Gastroesophageal sphincter (tissue), 4 donors: ENCODE data around the gene PTPN2. TPM values are rescaled to one million over a fixed set of nuclear protein-coding genes. Genes with fewer than 3 reads are reported as not detected.
"Not testable (repeated sequence)": the region's sequence is repeated elsewhere in the genome, so short reads cannot be mapped to it uniquely, and the experiment has no call there.

Experiments used
- ATAC-seq: fragments of 150-250 bp; one replicate; pipeline ENCODE4 v1.9.1; 2016; ENCODE audit warnings: mild to moderate bottlenecking, moderate library complexity
- H3K27ac ChIP-seq, 4 donors: fragments of 200-600 bp; sonication (generic) in 3 of 4; 1 replicate in 3 of 4; 2 replicates in 1 of 4; pipeline ENCODE4 v1.5.1; 2016 to 2019
- H3K27me3 ChIP-seq: fragments of 200-600 bp; sonication (generic); one replicate; pipeline ENCODE4 v1.5.1; 2019
- H3K36me3 ChIP-seq, 2 donors: fragments of 200-600 bp; sonication (generic); one replicate each; pipeline ENCODE4 v1.5.1; 2019; ENCODE audit warnings: control low read depth in 1 of 2
- H3K4me1 ChIP-seq, 3 donors: fragments of 200-600 bp; sonication (generic); 1 replicate in 2 of 3; 2 replicates in 1 of 3; pipeline ENCODE4 v1.5.1; 2016 to 2019; ENCODE audit warnings: control low read depth in 2 of 3
- H3K4me3 ChIP-seq, 2 donors: fragments of 200-600 bp; sonication (generic); one replicate each; pipeline ENCODE4 v1.5.1; 2019; ENCODE audit warnings: mild to moderate bottlenecking in 1 of 2, moderate library complexity in 1 of 2
- H3K9me3 ChIP-seq, 3 donors: fragments of 200-600 bp; sonication (generic); one replicate each; pipeline ENCODE4 v1.5.1; 2017 to 2019; ENCODE audit warnings: control low read depth in 2 of 3
- CTCF ChIP-seq, 4 experiments: fragments of 200-600 bp in 2 of 4; fragments of 450-650 bp in 2 of 4; sonication (generic) in 1 of 4; IDR thresholded peaks; one replicate each; pipeline ENCODE4 v1.5.1; 2017 to 2019; ENCODE audit warnings: antibody characterized with exemption in 4 of 4, mild to moderate bottlenecking in 2 of 4, moderate library complexity in 2 of 4
- EP300 ChIP-seq: sonication (generic); formaldehyde crosslinking; IDR thresholded peaks from one replicate; pipeline ENCODE4 v1.6.1; 2017; ENCODE audit warnings: antibody characterized with exemption, mild to moderate bottlenecking
- POLR2A ChIP-seq, 2 donors: fragments of 450-650 bp; IDR thresholded peaks; one replicate each; pipeline ENCODE4 v1.6.1; 2017; ENCODE audit warnings: antibody characterized with exemption in 2 of 2, mild to moderate bottlenecking in 2 of 2, moderate library complexity in 1 of 2
- POLR2AphosphoS5 ChIP-seq: sonication (generic); formaldehyde crosslinking; IDR thresholded peaks from one replicate; pipeline ENCODE4 v1.6.1; 2017; ENCODE audit warnings: antibody characterized with exemption
- WGBS, 2 donors: methylation state at CpG; one replicate each; pipeline ENCODE4 v1.1.5; 2018; ENCODE audit warnings: low coverage in 1 of 2; 5-methylcytosine and 5-hydroxymethylcytosine counted together
- total RNA-seq, 4 donors: library from RNA; depleted of rRNA; stranded (reverse); fragments of >200 nt; gene quantifications; one replicate each; pipeline ENCODE4 v1.1.0, GENCODE V29; 2016

PTPN2 gene
- total RNA-seq, 4 donors from 2014 or later, result 13.0 to 30.6 (median 19.6) TPM

- Histone ChIP-seq H3K4me3 (no peak overlapping the region), H3K27me3 (no peaks in the 10 kb centered on the region), H3K9me3 (no peaks in the 10 kb centered on the region), H3K4me1 (no peaks in the 10 kb centered on the region), H3K36me3 (no peaks in the 10 kb centered on the region), H3K27ac (no peak overlapping the region)
- WGBS, 2 donors, result 96 to 97% methylated on average over 4 to 10 of the region's 11 CpGs
- no peak for ATAC-seq
- no peak for TF ChIP-seq POLR2A (IDR thresholded peaks at IDR 0.05)
- no peak for TF ChIP-seq POLR2AphosphoS5
- TF ChIP-seq EP300, result no peak
- TF ChIP-seq CTCF (IDR thresholded peaks at IDR 0.05), result no peak
These were observed 105.0 kb downstream of the PTPN2 start for GRCh38 chr18:12779043-12779442.

GRCh38 chr18:12777500-12777944, 106.5 kb downstream of the PTPN2 start:
- H3K4me1 ChIP-seq, result no peaks in the 10 kb centered on the region
- WGBS, 2 donors, result no CpG with 5 or more reads among the region's 39 CpGs
- H3K36me3 ChIP-seq, result no peaks in the 10 kb centered on the region
- peak overlapping the region in 1 of 2 donors; percentile 34 for H3K4me3 ChIP-seq
- no peaks in the 10 kb centered on the region for H3K27me3 ChIP-seq
- no peak for ATAC-seq
- H3K27ac ChIP-seq, result peak overlapping the region in 1 of 4 donors; percentile 6
- TF ChIP-seq POLR2A (IDR thresholded peaks at IDR 0.05) (no peak), EP300 (no peak), POLR2AphosphoS5 (no peak), CTCF (IDR thresholded peaks at IDR 0.05) (no peak)
- no peaks in the 10 kb centered on the region for H3K9me3 ChIP-seq

- H3K27me3 ChIP-seq, result no peaks in the 10 kb centered on the region
- no CpG with 5 or more reads among the region's 54 CpGs for WGBS, 2 donors
- H3K4me1 ChIP-seq, result no peaks in the 10 kb centered on the region
- H3K36me3 ChIP-seq, result no peaks in the 10 kb centered on the region
- H3K9me3 ChIP-seq, result no peaks in the 10 kb centered on the region
- peak overlapping the region in 1 of 4 donors; percentile 6 for H3K27ac ChIP-seq
- H3K4me3 ChIP-seq, result peak overlapping the region in 1 of 2 donors; percentile 34
- TF ChIP-seq EP300 (no peak), POLR2AphosphoS5 (no peak), POLR2A (IDR thresholded peaks at IDR 0.05) (no peak), CTCF (IDR thresholded peaks at IDR 0.05) (no peak)
- no peak for ATAC-seq
These were observed 107.1 kb downstream of the PTPN2 start for GRCh38 chr18:12776821-12777471.

- not testable (repeated sequence) for H3K27me3 ChIP-seq, H3K4me3 ChIP-seq, H3K36me3 ChIP-seq, ATAC-seq, H3K4me1 ChIP-seq, H3K9me3 ChIP-seq, H3K27ac ChIP-seq
- 69 to 100% methylated on average over 3 of the region's 7 CpGs for WGBS, 2 donors
These were observed 107.6 kb downstream of the PTPN2 start for GRCh38 chr18:12776415-12776814.

- 81 to 82% methylated on average over 2 to 9 of the region's 9 CpGs for WGBS, 2 donors
- Histone ChIP-seq H3K36me3 (no peaks in the 10 kb centered on the region), H3K9me3 (no peaks in the 10 kb centered on the region), H3K4me3 (no peak overlapping the region), H3K27ac (no peak overlapping the region), H3K27me3 (no peaks in the 10 kb centered on the region), H3K4me1 (no peaks in the 10 kb centered on the region)
- ATAC-seq, result no peak
- no peak for TF ChIP-seq POLR2AphosphoS5
- no peak for TF ChIP-seq CTCF (IDR thresholded peaks at IDR 0.05)
- no peak for TF ChIP-seq EP300
- TF ChIP-seq POLR2A (IDR thresholded peaks at IDR 0.05), result no peak
These were observed 109.1 kb downstream of the PTPN2 start for GRCh38 chr18:12774982-12775381.
